ENCODE measurements around the gene RPTOR. TPM values are rescaled to one million over a fixed set of nuclear protein-coding genes. Genes with fewer than 3 reads are reported as not detected.

RPTOR gene
- polyA plus RNA-seq, 1 donor (not counting 4 experiments of a cell fraction or from before 2014, with no cell fraction given), result 4.0 TPM

DNA sequence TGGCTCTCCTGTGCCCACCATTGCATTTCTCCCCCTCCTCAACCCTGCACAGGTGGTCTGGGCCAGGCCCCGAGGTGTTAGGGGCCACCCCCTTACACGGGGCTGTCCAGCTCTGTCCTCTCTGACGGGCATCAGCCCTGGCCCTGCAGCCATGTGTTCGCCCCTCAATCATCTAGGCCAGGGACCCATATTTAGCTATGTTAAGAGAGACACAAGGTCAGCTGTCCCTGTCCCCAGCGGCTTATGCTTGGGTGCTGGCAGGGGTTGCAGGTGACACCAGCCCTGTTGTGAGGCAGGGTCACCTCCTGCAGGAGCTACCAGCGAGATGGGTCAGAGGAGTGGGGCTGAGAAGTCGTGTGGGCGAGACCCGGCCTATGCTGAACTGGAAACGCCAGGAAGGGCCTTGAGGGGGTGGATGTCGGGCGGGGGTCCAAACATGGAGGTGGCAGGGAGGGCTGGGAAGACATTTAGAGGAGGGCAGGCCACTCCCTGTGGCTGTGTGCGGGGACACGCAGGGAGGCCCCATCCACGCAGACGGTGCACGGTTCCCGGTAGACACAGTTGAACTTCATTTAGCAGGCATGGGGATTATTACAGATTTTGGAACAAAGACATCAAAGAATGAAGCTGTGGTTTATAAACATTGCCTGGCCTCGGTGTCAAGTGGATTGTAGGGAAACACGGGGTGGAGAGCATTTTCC is 313.8 kb downstream of the RPTOR start:
- Histone ChIP-seq H3K79me2 (ENCODE audit: control insufficient read depth, insufficient read depth, low read length) (no peaks in the 10 kb centered on the region), H3K27ac (ENCODE audit: control insufficient read depth, insufficient read depth, low read length) (peak overlapping the region; percentile 99), H3K9ac (ENCODE audit: control insufficient read depth, extremely low read depth, insufficient read depth, low read length) (peak overlapping the region; percentile 42), H3K27me3 (ENCODE audit: control insufficient read depth, extremely low read depth, insufficient read depth, low read length) (no peaks in the 10 kb centered on the region), H3K4me1 (ENCODE audit: control insufficient read depth, extremely low read depth, insufficient read depth, low read length) (peaks cover 55% of the 10 kb centered on the region), H2AFZ (ENCODE audit: control insufficient read depth, low read length) (no peak overlapping the region), H3K36me3 (ENCODE audit: control insufficient read depth in 2 of 2, extremely low read depth in 1 of 2, insufficient read depth in 2 of 2, low read length in 2 of 2) (peaks cover 1 to 17% of the 10 kb centered on the region in 2 experiments), H3K4me2 (ENCODE audit: control insufficient read depth, extremely low read depth, insufficient read depth, low read depth, low read length) (no peak overlapping the region), H4K20me1 (ENCODE audit: control insufficient read depth, extremely low read depth, insufficient read depth, low read length) (no peaks in the 10 kb centered on the region), H3K9me3 (ENCODE audit: control insufficient read depth, low read depth, low read length) (no peaks in the 10 kb centered on the region), H3K9me1 (ENCODE audit: control insufficient read depth, extremely low read depth, insufficient read depth, low read length) (no peaks in the 10 kb centered on the region), H3K4me3 (ENCODE audit: control insufficient read depth in 2 of 3, extremely low read depth in 1 of 3, insufficient read depth in 2 of 3, low read depth in 1 of 3, low read length in 3 of 3) (no peak overlapping the region)
- FAIRE-seq (no peak), DNase-seq (ENCODE audit: low read depth, low spot score) (no peak)
- TF ChIP-seq EZH2 (IDR thresholded peaks at IDR 0.05; ENCODE audit: low read length), result no peak
- TF ChIP-seq, protein P1, sequence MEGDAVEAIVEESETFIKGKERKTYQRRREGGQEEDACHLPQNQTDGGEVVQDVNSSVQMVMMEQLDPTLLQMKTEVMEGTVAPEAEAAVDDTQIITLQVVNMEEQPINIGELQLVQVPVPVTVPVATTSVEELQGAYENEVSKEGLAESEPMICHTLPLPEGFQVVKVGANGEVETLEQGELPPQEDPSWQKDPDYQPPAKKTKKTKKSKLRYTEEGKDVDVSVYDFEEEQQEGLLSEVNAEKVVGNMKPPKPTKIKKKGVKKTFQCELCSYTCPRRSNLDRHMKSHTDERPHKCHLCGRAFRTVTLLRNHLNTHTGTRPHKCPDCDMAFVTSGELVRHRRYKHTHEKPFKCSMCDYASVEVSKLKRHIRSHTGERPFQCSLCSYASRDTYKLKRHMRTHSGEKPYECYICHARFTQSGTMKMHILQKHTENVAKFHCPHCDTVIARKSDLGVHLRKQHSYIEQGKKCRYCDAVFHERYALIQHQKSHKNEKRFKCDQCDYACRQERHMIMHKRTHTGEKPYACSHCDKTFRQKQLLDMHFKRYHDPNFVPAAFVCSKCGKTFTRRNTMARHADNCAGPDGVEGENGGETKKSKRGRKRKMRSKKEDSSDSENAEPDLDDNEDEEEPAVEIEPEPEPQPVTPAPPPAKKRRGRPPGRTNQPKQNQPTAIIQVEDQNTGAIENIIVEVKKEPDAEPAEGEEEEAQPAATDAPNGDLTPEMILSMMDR (optimal IDR thresholded peaks at IDR 0.05 in 1 of 3, IDR thresholded peaks at IDR 0.05 in 1 of 3, conservative IDR thresholded peaks at IDR 0.05 in 1 of 3; ENCODE audit: extremely low read depth in 1 of 3, insufficient read depth in 2 of 3, low read length in 3 of 3), result no peak
- dilution Hi-C loops (cut with MboI; ENCODE audit: extremely low pct_ligation_motif_present, low sequenced_read_pairs), result no loop called here

DNA sequence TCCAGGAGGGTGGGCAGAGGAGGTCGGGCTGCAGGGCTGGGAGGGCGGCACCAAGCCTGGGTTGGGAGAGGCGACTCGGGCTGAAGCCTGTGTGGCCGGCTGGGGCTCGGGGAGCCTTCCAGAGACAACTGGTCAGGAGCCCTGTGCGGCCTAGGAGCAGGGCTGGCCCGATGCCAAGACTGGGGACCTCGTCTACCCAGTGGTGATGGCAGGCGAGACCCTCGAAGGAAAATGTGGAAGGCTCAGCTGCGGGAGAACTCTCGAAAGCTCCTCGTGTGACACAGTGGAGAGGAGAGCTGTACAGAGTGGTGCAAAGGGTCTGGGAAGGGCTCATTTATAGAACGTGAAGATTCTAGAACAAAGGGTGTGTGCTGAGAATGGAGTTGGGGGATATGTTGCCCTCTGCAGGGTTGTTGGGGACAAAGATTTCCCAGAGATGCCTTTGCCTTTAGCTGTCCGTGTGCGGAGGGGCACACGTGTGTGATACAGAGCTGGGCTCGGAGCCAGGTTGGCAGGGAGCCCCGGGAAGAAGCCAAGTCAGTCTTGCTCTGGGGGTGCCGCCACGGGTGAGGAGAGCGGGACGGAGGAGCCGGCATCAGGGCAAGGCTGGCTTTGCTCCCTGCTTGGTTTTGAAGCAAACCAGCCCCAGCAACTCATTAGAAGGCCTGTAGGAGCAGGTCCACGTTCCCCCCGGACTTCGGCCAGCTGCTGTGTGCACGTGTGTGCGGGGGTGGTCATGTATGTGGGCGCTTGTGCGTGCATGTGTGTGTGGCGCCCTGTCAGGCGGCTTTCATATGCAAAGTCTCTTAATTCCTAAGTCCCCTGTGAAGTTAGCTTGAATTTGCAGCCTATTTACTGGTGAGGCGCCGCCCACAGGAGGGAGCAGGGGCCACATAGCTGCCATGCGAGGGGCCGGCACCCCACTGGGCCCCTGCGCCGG is 314.6 kb downstream of the RPTOR start:
- peak overlapping the region; percentile 42 for H3K9ac ChIP-seq (ENCODE audit: control insufficient read depth, extremely low read depth, insufficient read depth, low read length)
- peak; percentile 64 for DNase-seq (ENCODE audit: low read depth, low spot score)
- H3K4me1 ChIP-seq (ENCODE audit: control insufficient read depth, extremely low read depth, insufficient read depth, low read length), result peaks cover 55% of the 10 kb centered on the region
- no peaks in the 10 kb centered on the region for H3K27me3 ChIP-seq (ENCODE audit: control insufficient read depth, extremely low read depth, insufficient read depth, low read length)
- peak overlapping the region; percentile 30 for H3K4me2 ChIP-seq (ENCODE audit: control insufficient read depth, extremely low read depth, insufficient read depth, low read depth, low read length)
- H3K9me3 ChIP-seq (ENCODE audit: control insufficient read depth, low read depth, low read length), result no peaks in the 10 kb centered on the region
- H4K20me1 ChIP-seq (ENCODE audit: control insufficient read depth, extremely low read depth, insufficient read depth, low read length), result no peaks in the 10 kb centered on the region
- no peaks in the 10 kb centered on the region for H3K79me2 ChIP-seq (ENCODE audit: control insufficient read depth, insufficient read depth, low read length)
- H3K4me3 ChIP-seq (ENCODE audit: control insufficient read depth in 2 of 3, extremely low read depth in 1 of 3, insufficient read depth in 2 of 3, low read depth in 1 of 3, low read length in 3 of 3), result no peak overlapping the region
- H2AFZ ChIP-seq (ENCODE audit: control insufficient read depth, low read length), result no peak overlapping the region
- no peak for FAIRE-seq
- TF ChIP-seq, protein P1 (optimal IDR thresholded peaks at IDR 0.05 in 1 of 3, IDR thresholded peaks at IDR 0.05 in 1 of 3, conservative IDR thresholded peaks at IDR 0.05 in 1 of 3; ENCODE audit: extremely low read depth in 1 of 3, insufficient read depth in 2 of 3, low read length in 3 of 3), result peak in 1 of 3 experiments; percentile 54
- TF ChIP-seq EZH2 (IDR thresholded peaks at IDR 0.05; ENCODE audit: low read length), result no peak
- H3K36me3 ChIP-seq (ENCODE audit: control insufficient read depth in 2 of 2, extremely low read depth in 1 of 2, insufficient read depth in 2 of 2, low read length in 2 of 2), result peaks cover 1 to 17% of the 10 kb centered on the region in 2 experiments
- H3K9me1 ChIP-seq (ENCODE audit: control insufficient read depth, extremely low read depth, insufficient read depth, low read length), result no peaks in the 10 kb centered on the region
- H3K27ac ChIP-seq (ENCODE audit: control insufficient read depth, insufficient read depth, low read length), result peak overlapping the region; percentile 99
- dilution Hi-C loops (cut with MboI; ENCODE audit: extremely low pct_ligation_motif_present, low sequenced_read_pairs), result no loop called here

Measured in keratinocyte (primary cell).